ENCODE measurements around the gene FAM83G.
"Not testable (repeated sequence)": the region's sequence is repeated elsewhere in the genome, so short reads cannot be mapped to it uniquely, and the experiment has no call there.

The FAM83G gene

DNA sequence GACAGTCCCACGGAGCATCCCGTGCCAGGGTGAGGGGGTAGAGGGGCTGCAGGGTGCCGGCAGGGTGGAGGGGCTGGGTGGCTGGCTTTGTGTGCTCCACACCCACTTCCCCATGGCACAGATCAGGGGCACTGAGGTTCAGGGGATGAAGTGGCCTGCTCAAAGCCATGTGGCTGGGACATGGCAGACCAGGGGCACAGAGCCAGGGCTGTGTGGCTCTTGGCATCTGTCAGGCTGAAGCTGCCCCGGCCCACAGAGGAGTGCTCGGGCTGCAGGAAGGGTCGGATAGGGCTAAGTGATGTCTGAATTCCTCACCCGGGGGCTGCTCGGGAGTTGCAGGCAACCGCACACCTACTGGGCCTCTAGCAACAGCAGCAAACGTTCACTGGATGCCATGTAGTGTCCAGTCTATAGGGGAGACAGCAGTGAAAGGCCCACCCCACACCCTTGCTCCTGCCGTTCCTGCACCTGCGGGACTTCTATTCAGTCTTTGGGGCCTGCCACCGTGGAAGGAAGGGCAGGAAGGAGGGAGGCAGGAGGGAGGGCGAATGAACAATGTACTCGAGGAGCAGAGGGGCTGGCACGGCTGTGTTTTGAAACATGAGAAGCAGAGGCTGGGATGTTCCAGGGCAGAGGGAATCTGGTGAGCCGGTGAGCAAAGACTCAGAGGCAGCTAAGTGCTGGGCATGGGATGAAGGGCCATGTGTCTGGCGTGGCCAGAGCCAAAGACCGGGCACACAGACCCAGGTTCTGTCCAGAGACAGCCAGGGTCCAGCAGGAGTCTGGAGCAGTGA lies 37.5 kb downstream of the FAM83G start:
- DNase-seq (ENCODE audit: low spot score): no peak

GRCh38 chr17:18965530-18966236 lies 38.9 kb downstream of the FAM83G start:
- no peak for DNase-seq (ENCODE audit: low spot score)

DNA sequence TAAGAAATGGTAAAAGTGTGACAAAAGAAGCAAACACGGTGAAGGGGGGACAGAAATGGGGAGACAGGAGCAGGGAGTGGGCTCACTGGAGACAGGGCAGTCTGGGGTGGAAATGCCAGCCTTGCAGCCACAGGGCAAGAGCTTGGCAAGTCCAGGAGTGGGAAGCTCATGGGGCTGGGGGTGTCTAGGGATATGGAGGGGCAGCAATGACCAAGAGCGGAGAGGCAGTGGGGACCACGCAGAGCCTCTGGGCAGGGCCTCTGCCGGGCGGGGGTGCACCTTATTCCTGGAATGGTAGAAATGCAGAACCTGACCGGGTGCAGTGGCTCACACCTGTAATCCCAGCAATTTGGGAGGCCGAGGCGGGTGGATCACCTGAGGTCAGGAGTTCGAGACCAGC lies 40.0 kb downstream of the FAM83G start:
- no peak for DNase-seq (ENCODE audit: low spot score)

GRCh38 chr17:18964018-18964351 lies 40.6 kb downstream of the FAM83G start:
- no peak for DNase-seq (ENCODE audit: low spot score)

DNA sequence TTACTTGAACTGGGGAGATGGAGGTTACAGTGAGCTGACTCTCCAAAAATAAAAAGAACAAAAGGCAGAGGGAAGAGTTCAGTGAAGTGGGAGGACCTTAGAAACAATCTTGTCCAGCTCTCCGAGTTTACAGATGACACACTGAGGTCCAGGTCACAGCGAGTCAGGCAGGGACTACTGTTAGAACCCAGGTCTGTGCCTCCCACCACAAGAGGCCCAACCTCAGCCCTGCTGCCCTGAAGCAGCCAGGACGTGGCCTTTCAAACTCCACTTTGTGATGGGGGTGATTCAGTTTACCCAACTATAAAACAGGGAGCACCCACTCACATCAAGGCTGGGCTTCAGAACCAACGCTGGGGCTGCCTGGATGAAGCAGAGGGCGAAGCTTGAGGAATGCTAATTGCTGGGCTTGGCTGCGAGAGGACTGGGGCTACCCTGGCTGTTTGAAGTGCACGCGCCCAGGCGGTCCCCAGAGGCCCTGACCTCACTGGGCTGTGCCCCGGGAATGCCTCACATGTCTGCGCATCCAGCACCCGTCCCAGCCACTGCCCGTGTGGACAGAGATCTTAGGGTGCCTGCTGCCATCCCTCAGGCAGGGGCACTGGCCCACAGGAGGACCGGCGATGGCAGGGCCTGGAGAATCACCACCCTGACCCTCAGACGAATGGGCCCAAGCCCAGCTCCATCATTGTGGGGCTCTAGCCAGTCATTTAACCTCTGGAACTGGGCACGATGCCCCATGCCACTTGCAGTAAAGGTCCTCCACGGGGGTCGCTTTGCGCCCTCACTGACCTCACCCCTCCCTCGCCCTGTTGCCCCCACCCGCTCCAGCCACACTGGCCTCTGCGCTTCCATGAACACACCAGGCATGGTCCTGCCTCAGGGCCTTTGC lies 41.2 kb downstream of the FAM83G start:
- DNase-seq (ENCODE audit: low spot score): no peak

GRCh38 chr17:18962494-18962815 lies 42.1 kb downstream of the FAM83G start:
- no peak for DNase-seq (ENCODE audit: low spot score)

- peak; percentile 12 for DNase-seq (ENCODE audit: low spot score)
Measured at GRCh38 chr17:18961634-18962493, 42.7 kb downstream of the FAM83G start.

- peak; percentile 77 for DNase-seq (ENCODE audit: low spot score)
Measured at GRCh38 chr17:18960803-18961511, 43.6 kb downstream of the FAM83G start.

- no peak for DNase-seq (ENCODE audit: low spot score)
Measured at GRCh38 chr17:18960241-18960665, 44.3 kb downstream of the FAM83G start.

DNA sequence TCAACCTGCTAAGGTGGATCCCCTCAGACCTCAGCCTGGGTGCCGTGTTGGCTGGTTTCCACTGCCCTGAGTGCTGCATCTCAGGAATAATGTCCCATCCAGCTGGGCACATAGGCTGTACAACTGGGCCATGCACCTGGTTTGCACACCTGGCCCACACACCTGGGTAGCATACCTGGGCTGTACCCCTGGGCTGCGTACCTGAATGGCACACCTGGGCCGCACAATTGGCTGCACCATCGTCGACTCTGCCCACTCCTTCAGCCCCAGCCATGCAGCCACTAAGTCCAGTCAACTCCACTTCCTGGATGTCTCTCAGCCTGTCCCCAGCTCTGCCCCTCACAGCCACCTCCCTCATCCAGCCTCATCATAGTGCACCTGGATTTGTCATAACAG lies 44.7 kb downstream of the FAM83G start:
- no peak for DNase-seq (ENCODE audit: low spot score)

- no peak for DNase-seq (ENCODE audit: low spot score)
Measured at GRCh38 chr17:18959071-18959844, 45.3 kb downstream of the FAM83G start.

DNA sequence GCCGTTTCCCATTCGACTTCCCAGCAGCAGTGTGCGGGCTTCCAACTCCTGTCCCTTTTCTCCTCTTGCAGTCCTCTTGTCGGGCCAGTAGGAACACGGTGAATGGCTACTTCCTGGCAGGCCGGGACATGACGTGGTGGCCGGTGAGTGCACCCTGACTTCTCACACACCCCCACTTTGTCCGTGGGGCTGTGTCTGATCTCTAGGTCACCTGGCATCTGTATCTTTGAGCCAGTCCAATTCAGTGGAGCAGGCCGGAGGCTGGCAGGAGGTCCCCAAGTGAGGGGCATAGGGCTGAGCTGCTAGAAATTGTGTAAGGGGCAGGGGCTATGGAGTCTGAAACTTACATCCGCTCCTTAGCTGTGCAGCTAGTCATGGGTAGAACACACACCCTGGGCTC lies 46.0 kb downstream of the FAM83G start:
- DNase-seq (ENCODE audit: low spot score): no peak

DNA sequence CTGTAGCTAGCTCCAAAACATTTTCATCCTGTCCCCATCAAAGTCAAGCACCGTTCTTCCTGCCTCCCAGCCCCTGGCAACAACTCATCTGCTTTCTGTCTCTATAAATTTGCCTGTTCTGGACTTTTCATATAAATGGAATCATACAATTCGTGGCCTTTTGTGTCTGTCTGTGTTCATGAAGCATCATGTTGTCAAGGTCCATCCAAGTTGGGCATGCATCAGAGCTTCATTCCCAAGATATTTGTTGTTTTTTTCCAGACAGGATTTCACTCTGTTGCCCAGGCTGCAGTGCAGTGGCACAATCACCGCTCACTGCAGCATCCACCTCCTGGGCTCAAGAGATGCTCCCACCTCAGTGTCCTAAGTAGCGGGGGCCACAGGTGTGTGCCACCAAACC lies 46.7 kb downstream of the FAM83G start:
- no peak for DNase-seq (ENCODE audit: low spot score)

- DNase-seq (ENCODE audit: low spot score): no peak
Measured at GRCh38 chr17:18956581-18956980, 48.0 kb downstream of the FAM83G start.

GRCh38 chr17:18956021-18956420 lies 48.5 kb downstream of the FAM83G start:
- not testable (repeated sequence) for DNase-seq (ENCODE audit: low spot score)

DNA sequence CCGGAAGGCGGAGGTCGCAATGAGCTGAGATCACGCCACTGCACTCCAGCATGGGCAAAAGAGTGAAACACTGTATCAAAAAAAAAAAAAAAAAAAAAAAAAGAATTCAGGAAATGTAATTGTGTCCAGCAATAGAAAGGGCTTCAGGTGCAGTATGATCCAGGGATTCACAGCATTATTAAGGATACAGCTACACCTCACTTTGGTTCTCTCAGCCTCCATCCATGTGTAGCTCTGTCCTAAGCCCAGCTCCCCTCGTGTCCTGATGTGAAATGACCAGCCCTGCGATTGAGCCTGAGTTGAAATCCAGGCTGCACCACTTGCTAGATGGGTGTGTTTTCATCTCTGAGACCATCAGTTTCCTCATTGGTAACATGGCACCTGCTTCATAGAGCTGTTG lies 49.6 kb downstream of the FAM83G start:
- no peak for DNase-seq (ENCODE audit: low spot score)

GRCh38 chr17:18954321-18954720 lies 50.2 kb downstream of the FAM83G start:
- DNase-seq (ENCODE audit: low spot score): no peak

GRCh38 chr17:18953231-18953728 lies 51.3 kb downstream of the FAM83G start:
- no peak for DNase-seq (ENCODE audit: low spot score)

GRCh38 chr17:18951941-18952842 lies 52.4 kb downstream of the FAM83G start, which contains the start of gene SLC5A10:
SLC5A10 (plus strand) TSS chr17:18952165; CDS start chr17:18952206, 41 bp downstream.
- no peak for DNase-seq (ENCODE audit: low spot score)
